HG03342 (cell line): ENCODE measurements around the gene SGSM1.

ENCODE experiments used
- ATAC-seq: cut with Tn5 transposase; IDR thresholded peaks from one replicate; pipeline ENCODE4 v1.9.1; 2021; ENCODE audit warnings: mild to moderate bottlenecking, moderate library complexity; ENCODE audit not compliant: unreplicated experiment

Gene SGSM1

DNA sequence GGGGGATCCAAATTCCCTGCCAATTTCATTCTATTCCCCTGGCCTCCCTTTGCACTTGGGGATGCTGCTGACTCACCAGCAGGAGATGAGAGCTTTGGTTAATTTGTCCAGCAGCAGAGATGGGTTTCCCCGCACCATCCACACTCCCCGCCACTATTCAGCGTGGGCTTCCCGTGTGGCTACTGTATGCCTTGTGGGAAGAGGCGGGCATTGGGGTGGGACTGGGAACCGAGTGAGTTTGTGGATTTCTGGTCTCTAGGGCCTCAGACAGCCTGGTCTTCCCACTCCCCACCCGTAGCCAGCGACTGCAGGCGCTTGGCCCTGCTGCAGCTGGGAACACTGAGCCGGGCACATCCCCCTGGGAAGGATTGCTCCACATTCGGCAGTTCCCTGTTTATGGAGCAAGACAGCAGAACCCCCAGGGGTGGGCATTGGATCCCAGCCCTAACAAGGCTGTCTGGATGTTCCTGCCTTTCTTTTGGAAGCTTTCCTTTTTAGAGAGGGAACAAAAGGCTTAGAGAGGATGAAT lies 169.9 kb downstream of the SGSM1 start:
- ATAC-seq: no peak

DNA sequence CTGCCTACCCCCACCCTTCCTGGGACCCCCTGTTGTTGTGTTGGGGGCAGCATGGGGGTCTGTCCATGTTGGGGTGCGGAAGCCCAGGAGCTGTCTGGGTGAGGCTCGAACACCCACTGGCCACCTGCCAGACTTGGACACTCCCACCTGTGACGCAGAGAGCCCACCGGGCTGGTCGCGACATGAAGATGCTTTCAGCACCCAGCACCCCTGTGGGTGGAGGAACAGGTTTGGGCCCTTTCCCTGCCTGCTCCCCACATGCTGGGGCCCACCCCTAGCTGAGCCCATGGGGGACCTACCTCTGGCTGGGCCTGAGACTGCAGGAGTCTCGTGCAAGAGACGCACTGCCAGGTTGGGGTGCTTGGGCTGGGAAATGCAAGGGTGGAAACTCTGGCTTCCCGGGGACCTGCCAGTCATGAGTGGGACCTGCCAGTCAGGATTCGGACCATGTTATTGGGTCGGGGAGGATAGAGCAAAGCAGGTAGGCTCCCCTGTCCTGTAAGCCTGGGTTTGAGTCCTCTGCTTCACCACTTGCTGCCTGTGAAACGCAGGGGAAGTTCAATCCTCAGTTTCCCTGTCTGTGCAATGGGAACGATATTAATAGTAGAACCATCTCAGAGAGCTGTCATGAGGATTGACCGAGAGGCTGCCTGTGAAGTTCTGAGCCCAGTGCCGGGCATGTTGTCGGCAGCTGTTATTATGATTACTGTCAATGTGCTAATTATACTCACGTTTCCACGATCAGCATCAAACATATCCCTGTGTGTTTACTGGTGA lies 170.6 kb downstream of the SGSM1 start:
- ATAC-seq: no peak
